Measurements from ENCODE around the gene MMP8. TPM values are rescaled to one million over a fixed set of nuclear protein-coding genes. Genes with fewer than 3 reads are reported as not detected.

The MMP8 gene
- total RNA-seq, 1 experiment from 2014 or later, result not detected

- DNase-seq, result no peak
- no peak overlapping the region for H3K27ac ChIP-seq (ENCODE audit: low read length)
- H3K9me2 ChIP-seq (replicated peaks; ENCODE audit: insufficient read depth, low read length), result no peaks in the 10 kb centered on the region
- H3K27me3 ChIP-seq (ENCODE audit: low read length), result no peaks in the 10 kb centered on the region
- no peaks in the 10 kb centered on the region for H3K9me3 ChIP-seq (ENCODE audit: low read length)
- no peaks in the 10 kb centered on the region for H3K36me3 ChIP-seq (ENCODE audit: insufficient read depth, low read length)
- no peak overlapping the region for H2AFZ ChIP-seq (ENCODE audit: low read length)
- H3K79me2 ChIP-seq (ENCODE audit: low read length), result no peaks in the 10 kb centered on the region
- no peaks in the 10 kb centered on the region for H3K4me1 ChIP-seq (ENCODE audit: low read length)
- H3K4me3 ChIP-seq (ENCODE audit: low read length), result no peak overlapping the region
- H3K9ac ChIP-seq (ENCODE audit: low read length), result no peak overlapping the region
- no peak overlapping the region for H3K4me2 ChIP-seq (ENCODE audit: low read depth, low read length, poor library complexity, severe bottlenecking)
- no peaks in the 10 kb centered on the region for H4K20me1 ChIP-seq (ENCODE audit: insufficient read depth, low read depth, low read length)
Observed at GRCh38 chr11:102662607-102663006, 62.1 kb downstream of the MMP8 start.

Other genes with a start within 250 kb of the MMP8 start
- gene MMP7, start 194.2 kb downstream of the MMP8 start, total RNA-seq (2014; rRNA removed; shearing (Covaris generic); ENCODE audit: low replicate concordance), result 0.34 TPM in 1 of 2 replicates, not detected in the other
- not detected in 2 replicates for gene MMP20, start 99.6 kb downstream of the MMP8 start, total RNA-seq (2014; rRNA removed; shearing (Covaris generic); ENCODE audit: low replicate concordance)
- not detected in 2 replicates for gene MMP27, start 19.2 kb downstream of the MMP8 start, total RNA-seq (2014; rRNA removed; shearing (Covaris generic); ENCODE audit: low replicate concordance)
- not detected in 2 replicates for gene MMP10, start 55.7 kb upstream of the MMP8 start, total RNA-seq (2014; rRNA removed; shearing (Covaris generic); ENCODE audit: low replicate concordance)
- not detected in 2 replicates for gene MMP1, start 73.2 kb upstream of the MMP8 start, total RNA-seq (2014; rRNA removed; shearing (Covaris generic); ENCODE audit: low replicate concordance)
- not detected in 2 replicates for gene MMP3, start 118.7 kb upstream of the MMP8 start, total RNA-seq (2014; rRNA removed; shearing (Covaris generic); ENCODE audit: low replicate concordance)
- gene MMP12, start 150.0 kb upstream of the MMP8 start, total RNA-seq (2014; rRNA removed; shearing (Covaris generic); ENCODE audit: low replicate concordance), result not detected in 2 replicates
- gene MMP13, start 230.8 kb upstream of the MMP8 start, total RNA-seq (2014; rRNA removed; shearing (Covaris generic); ENCODE audit: low replicate concordance), result not detected in 2 replicates